ENCODE data around the gene THSD7B.

DNA sequence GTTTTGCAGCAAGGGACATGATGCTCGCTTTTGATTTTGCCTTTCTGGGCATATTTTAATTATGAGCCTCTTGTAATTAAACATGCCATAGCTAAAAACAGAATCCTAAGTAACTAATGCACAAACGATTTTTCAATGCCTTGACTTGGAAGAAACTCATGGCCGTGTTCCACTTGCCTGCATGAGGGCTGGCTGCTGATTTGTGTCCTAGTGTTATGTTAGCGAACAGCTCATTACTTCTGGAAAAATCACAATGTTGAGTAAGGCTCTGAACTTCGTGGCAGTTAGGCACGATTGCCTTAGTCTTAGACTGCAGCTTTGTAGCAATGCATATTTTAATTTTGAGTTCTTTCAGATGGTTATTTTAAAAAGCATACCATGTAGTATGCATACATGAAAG lies 4.5 kb downstream of the THSD7B start:
- TF ChIP-seq GATA3 (IDR thresholded peaks at IDR 0.05; ENCODE audit: low read depth, low read length) (no peak), GATA2 (IDR thresholded peaks at IDR 0.05; ENCODE audit: low read depth, low read length) (no peak)
